Stimulated activated CD4-positive, alpha-beta T cell treated with anti-CD3 and anti-CD28 coated beads, TNF-alpha, amount 100 ng/mL, for 1 hour (primary cell): ENCODE measurements around the gene PAFAH1B2.

ENCODE experiments used
- DNase-seq, 3 donors: peaks; one replicate each; pipeline ENCODE4 v3.0.0-alpha.2; 2020; ENCODE audit warnings: low read depth in 3 of 3, low spot score in 1 of 3

The PAFAH1B2 gene

DNA sequence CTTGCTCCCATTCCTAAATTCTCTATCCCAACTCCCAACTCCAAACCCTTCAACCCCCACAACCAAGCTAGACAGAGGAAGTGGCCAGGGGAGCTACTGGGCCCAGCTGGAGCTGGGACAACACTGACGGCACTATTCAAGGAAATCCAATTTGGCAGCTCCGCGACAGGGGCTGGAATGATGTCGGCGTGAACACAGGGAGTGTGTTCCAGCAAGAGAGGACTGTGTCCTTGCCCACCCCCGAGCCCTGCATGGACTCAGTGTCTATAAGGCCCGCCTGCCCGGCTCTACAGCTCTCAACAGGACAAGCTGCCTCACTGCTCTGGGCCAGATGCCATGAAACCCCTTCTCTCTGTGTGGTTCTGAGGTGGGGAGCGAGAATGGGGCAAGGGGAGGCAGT, 76.5 kb downstream of the PAFAH1B2 start:
- no peak for DNase-seq

GRCh38 chr11:117220999-117221774, 77.1 kb downstream of the PAFAH1B2 start:
- no peak for DNase-seq

DNA sequence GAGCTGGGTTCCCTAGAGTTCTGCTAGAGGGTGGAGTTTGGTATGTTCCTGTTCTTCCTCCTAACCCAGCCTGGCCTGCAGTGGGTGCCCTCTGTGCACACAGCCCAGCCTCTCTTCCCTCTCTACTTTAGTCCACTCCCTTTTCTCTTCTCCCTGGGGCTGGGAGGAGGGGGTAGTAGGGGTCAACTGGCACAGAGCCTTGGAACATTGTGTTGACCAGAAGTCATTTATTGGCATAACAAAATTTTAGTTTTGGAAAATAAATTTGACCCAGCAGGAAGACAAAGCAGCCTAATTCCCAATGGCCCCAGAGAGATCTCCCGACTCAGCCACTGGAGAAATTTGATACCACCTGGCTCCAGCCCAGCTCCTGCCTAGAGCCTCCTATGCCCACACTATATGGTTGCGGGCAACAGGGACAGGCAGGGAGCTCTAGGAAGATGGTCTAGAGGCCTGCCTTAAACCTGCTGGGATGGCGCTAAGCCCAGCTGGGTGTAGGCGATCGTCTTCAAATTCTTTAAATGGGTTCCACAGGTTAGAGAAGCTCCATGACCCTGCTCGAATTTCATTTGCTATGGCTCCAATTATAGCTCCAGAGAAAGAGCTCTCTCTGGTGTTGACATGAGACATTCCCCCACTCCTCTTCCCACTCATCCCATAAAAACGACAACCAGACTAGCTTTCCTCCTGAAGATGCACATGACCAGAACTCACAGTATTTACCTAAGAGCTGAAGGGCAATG, 77.9 kb downstream of the PAFAH1B2 start:
- no peak for DNase-seq

DNA sequence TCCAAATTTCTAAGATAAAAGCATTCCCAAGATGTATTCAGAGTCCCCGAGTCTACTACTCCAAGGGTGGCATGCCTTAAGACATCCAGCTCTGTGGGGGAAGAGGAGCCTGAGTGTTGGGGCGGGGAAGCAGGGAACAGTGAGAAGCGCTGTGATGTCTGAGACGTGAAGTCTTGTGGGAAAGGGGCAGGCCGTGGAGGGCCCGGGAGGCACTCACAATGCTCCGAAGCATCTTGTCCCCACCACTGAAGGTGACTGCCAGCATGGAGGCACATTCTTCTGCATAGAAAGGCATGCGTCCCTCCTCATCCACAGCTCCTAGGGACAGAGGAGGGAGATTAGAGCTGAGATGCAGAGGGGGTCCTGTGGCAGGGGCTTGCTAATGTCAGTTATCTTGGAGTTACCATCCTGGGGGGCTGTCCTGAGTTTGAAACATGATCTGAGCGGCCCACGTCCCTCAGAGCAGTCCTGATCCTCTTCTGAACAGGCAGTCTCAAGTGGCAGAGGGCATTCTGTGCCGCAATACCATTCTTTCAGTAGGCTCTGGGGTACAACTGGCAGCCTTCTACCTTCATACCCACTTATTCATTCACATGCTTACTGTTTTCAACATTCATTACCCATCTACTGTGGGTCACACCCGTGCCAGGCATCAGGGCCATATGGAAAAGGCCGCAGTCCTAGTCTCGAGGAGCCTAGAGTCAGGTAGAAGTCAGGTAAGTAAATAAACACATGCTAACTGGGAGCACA, 79.1 kb downstream of the PAFAH1B2 start:
- no peak for DNase-seq

- no peak for DNase-seq
Measured at GRCh38 chr11:117223741-117224689, 79.9 kb downstream of the PAFAH1B2 start.

GRCh38 chr11:117225553-117226170, 81.6 kb downstream of the PAFAH1B2 start:
- DNase-seq = no peak
